Psoas muscle (tissue), 8 donors: Measurements from ENCODE around the gene AVPI1. TPM values are rescaled to one million over a fixed set of nuclear protein-coding genes. Genes with fewer than 3 reads are reported as not detected.

Source experiments
- ATAC-seq, 4 donors: fragments of 200-7000 bp; cut with Tn5 transposase; one replicate each; pipeline ENCODE4 v1.9.1; 2020; ENCODE audit warnings: moderate library complexity in 3 of 4, mild to moderate bottlenecking in 2 of 4
- DNase-seq, 2 donors: peaks; one replicate each; pipeline ENCODE4 v3.0.0-alpha.2; 2020
- H3K27ac ChIP-seq: fragments of 200-600 bp; one replicate; pipeline ENCODE4 v1.8.0; 2022
- H3K27me3 ChIP-seq, 3 donors: fragments of 200-600 bp in 1 of 3; one replicate each; pipeline versions ENCODE4 v1.6.1 to v1.8.0; 2013 to 2022; ENCODE audit warnings: low read length in 2 of 3, mild to moderate bottlenecking in 2 of 3, moderate library complexity in 1 of 3; ENCODE audit not compliant: insufficient read depth in 3 of 3
- H3K36me3 ChIP-seq, 2 donors: fragments of 200-600 bp in 1 of 2; one replicate each; pipeline versions ENCODE4 v1.6.1 to v1.8.0; 2013 to 2022; ENCODE audit warnings: low read depth in 1 of 2, mild to moderate bottlenecking in 1 of 2, moderate library complexity in 1 of 2; ENCODE audit not compliant: insufficient read depth in 1 of 2
- H3K4me1 ChIP-seq: fragments of 200-600 bp; one replicate; pipeline ENCODE4 v1.8.0; 2022
- H3K4me3 ChIP-seq: fragments of 200-600 bp; one replicate; pipeline ENCODE4 v1.8.0; 2022; ENCODE audit warnings: mild to moderate bottlenecking
- H3K9me3 ChIP-seq: fragments of 200-600 bp; one replicate; pipeline ENCODE4 v1.8.0; 2022
- CTCF ChIP-seq: fragments of 200-600 bp; IDR thresholded peaks from one replicate; pipeline ENCODE4 v1.8.0; 2022; ENCODE audit warnings: antibody characterized with exemption
- WGBS, 3 donors: extraction: QIAGEN DNeasy Blood & Tissue Kit; methylation state at CpG; one replicate each; pipeline versions ENCODE4 v1.1.6 to v1.1.7; 2013; 5-methylcytosine and 5-hydroxymethylcytosine counted together
- intact Hi-C, 2 donors: fragments of 100-400 bp; cut with DNase I; formaldehyde crosslinking; loops; one replicate each; pipeline versions ENCODE4 v1.11.0 to v1.14.2; 2022
- polyA plus RNA-seq, 3 donors: library from polyadenylated mRNA; stranded (reverse); fragments of 200-250 nt; gene quantifications; one replicate each; pipeline ENCODE4 v1.2.3, GENCODE V29; 2013
- total RNA-seq, 4 donors: library from RNA; stranded (reverse); fragmentation: NEBNext Ultra II Directional in 2 of 4; extraction: Animal tissue kit (Norgen Biotek cat#: 25700) in 2 of 4; gene quantifications; one replicate each; pipeline versions ENCODE4 v1.2.1 to v1.2.4, GENCODE V29; 2021 to 2023
- donor health status: healthy with polysubstance abuse.
- donor health status: DM: no; HTN: no; CAD: no; lungs with moderate emphysema.
- donor health status: Bipolar disorder and iron deficiency.
- donor health status: healthy.
- donor health status: DM: yes; HTN: yes; CAD: no.
- donor health status: DM: no; HTN: no; CAD: no.
- donor health status: DM: no; HTN: no; CAD: no.
- donor health status: DM: yes; HTN: yes; CAD: no.

The AVPI1 gene
- total and polyA plus RNA-seq, 7 donors, result 3.6 to 56.9 (median 5.6) TPM

- intact Hi-C loops, result loop anchor here in 1 of 2 donors (5.0 kb wide), 2 partner anchors 35 to 55 kb away; no protein-coding TSS in a partner anchor
- TF ChIP-seq CTCF, result no peak
- Histone ChIP-seq H3K36me3 (no peaks in the 10 kb centered on the region), H3K27ac (no peak overlapping the region), H3K4me3 (no peak overlapping the region), H3K27me3 (no peaks in the 10 kb centered on the region), H3K4me1 (no peaks in the 10 kb centered on the region), H3K9me3 (no peaks in the 10 kb centered on the region)
- WGBS, 3 donors, result 70 to 86% (median 74%) methylated on average over 4 of the region's 4 CpGs
- ATAC-seq, result no peak
- no peak for DNase-seq
Observed at GRCh38 chr10:97732052-97732359, 45.0 kb upstream of the AVPI1 start.

GRCh38 chr10:97731346-97732051, 44.5 kb upstream of the AVPI1 start:
- Histone ChIP-seq H3K27ac (no peak overlapping the region), H3K36me3 (no peaks in the 10 kb centered on the region), H3K27me3 (no peaks in the 10 kb centered on the region), H3K4me1 (no peaks in the 10 kb centered on the region), H3K4me3 (no peak overlapping the region), H3K9me3 (no peaks in the 10 kb centered on the region)
- TF ChIP-seq CTCF, result peak; percentile 87
- ATAC-seq (peak; percentile 73 to 86 (median 78)), DNase-seq (peak in 1 of 2 donors; percentile 39)
- WGBS, 3 donors, result 53 to 59% (median 59%) methylated on average over 9 of the region's 9 CpGs
- intact Hi-C loops, result loop anchor here (1.0 to 5.0 kb wide), 5 partner anchors 23 to 55 kb away; no protein-coding TSS in a partner anchor

- Histone ChIP-seq H3K27me3 (no peaks in the 10 kb centered on the region), H3K27ac (no peak overlapping the region), H3K4me3 (no peak overlapping the region), H3K4me1 (no peaks in the 10 kb centered on the region), H3K36me3 (no peaks in the 10 kb centered on the region), H3K9me3 (no peaks in the 10 kb centered on the region)
- intact Hi-C loops, result no loop called here
- DNase-seq (no peak), ATAC-seq (no peak)
- WGBS, 3 donors, result 94 to 97% (median 96%) methylated on average over 5 of the region's 5 CpGs
- TF ChIP-seq CTCF, result no peak
Observed at GRCh38 chr10:97729014-97729413, 42.0 kb upstream of the AVPI1 start.

- ATAC-seq, result peak; percentile 39 to 71 (median 64)
- DNase-seq, result no peak
- Histone ChIP-seq H3K36me3 (no peaks in the 10 kb centered on the region), H3K27ac (no peak overlapping the region), H3K27me3 (no peaks in the 10 kb centered on the region), H3K4me3 (peak overlapping the region; percentile 35), H3K4me1 (no peaks in the 10 kb centered on the region), H3K9me3 (no peaks in the 10 kb centered on the region)
- intact Hi-C loops, result no loop called here
- WGBS, 3 donors, result 30 to 34% (median 34%) methylated on average over 8 of the region's 8 CpGs
- TF ChIP-seq CTCF, result no peak
Observed at GRCh38 chr10:97726636-97727178, 39.7 kb upstream of the AVPI1 start.
